ENCODE results near the gene POU6F2.
A peak's percentile ranks its signal among the peaks of the same experiment; 100 is the strongest.

The POU6F2 gene

GRCh38 chr7:39434012-39434411 lies 456.3 kb downstream of the POU6F2 start:
- CTCF ChIA-PET, result interaction anchor here (0.5 to 1.2 kb wide), 2 partner anchors 19 to 116 kb away, joined by 3 to 5 read pairs; no protein-coding TSS in a partner anchor
- no peak for TF ChIP-seq ZNF654 (tag by site-specific recombination; IDR thresholded peaks at IDR 0.05; ENCODE audit: low read depth)
- no peak for TF ChIP-seq GLIS2 (tag by site-specific recombination; IDR thresholded peaks at IDR 0.05)
- no peak for TF ChIP-seq EGR2 (tag by site-specific recombination; IDR thresholded peaks at IDR 0.05; ENCODE audit: low read depth)
- no peak for TF ChIP-seq GFI1B (tag by site-specific recombination; IDR thresholded peaks at IDR 0.05)
- no peak for TF ChIP-seq ZBTB11 (tag by site-specific recombination; conservative IDR thresholded peaks at IDR 0.05; ENCODE audit: low read depth)
- no peak for TF ChIP-seq KLF10 (tag by site-specific recombination; IDR thresholded peaks at IDR 0.05)
- no peak for TF ChIP-seq YY2 (tag by site-specific recombination; IDR thresholded peaks at IDR 0.05)
- no peak for TF ChIP-seq MZF1 (tag by site-specific recombination; IDR thresholded peaks at IDR 0.05; ENCODE audit: borderline replicate concordance)
- no peak for TF ChIP-seq ZNF416 (tag by site-specific recombination; IDR thresholded peaks at IDR 0.05)
- no peak for TF ChIP-seq ZNF341 (tag by site-specific recombination; IDR thresholded peaks at IDR 0.05; ENCODE audit: low read depth)
- no peak for TF ChIP-seq ZNF18 (tag by site-specific recombination; IDR thresholded peaks at IDR 0.05)
- no peak for TF ChIP-seq ZNF548 (tag by site-specific recombination; IDR thresholded peaks at IDR 0.05)
- Histone ChIP-seq H3K27ac (ENCODE audit: extremely low read depth, low read depth, low read length) (no peak overlapping the region), H3K9me3 (ENCODE audit: control insufficient read depth, insufficient read depth, low read depth, low read length) (no peaks in the 10 kb centered on the region), H3K4me3 (ENCODE audit: low read depth, low read length) (no peak overlapping the region), H3K36me3 (ENCODE audit: control insufficient read depth in 2 of 2, insufficient read depth in 1 of 2, low read length in 2 of 2) (no peaks in the 10 kb centered on the region), H3K4me1 (ENCODE audit: control insufficient read depth, insufficient read depth, low read length) (no peaks in the 10 kb centered on the region)
- POLR2A ChIA-PET, result no interaction called here

GRCh38 chr7:39446546-39446945 lies 468.8 kb downstream of the POU6F2 start:
- H3K4me3 ChIP-seq (ENCODE audit: low read depth, low read length), result no peak overlapping the region
- H3K36me3 ChIP-seq (ENCODE audit: control insufficient read depth in 2 of 2, insufficient read depth in 1 of 2, low read length in 2 of 2), result no peaks in the 10 kb centered on the region
- TF ChIP-seq ZNF362 (tag by site-specific recombination; IDR thresholded peaks at IDR 0.05), result no peak
- H3K4me1 ChIP-seq (ENCODE audit: control insufficient read depth, insufficient read depth, low read length), result no peaks in the 10 kb centered on the region
- POLR2A ChIA-PET, result no interaction called here
- no peak overlapping the region for H3K27ac ChIP-seq (ENCODE audit: extremely low read depth, low read depth, low read length)
- no peaks in the 10 kb centered on the region for H3K9me3 ChIP-seq (ENCODE audit: control insufficient read depth, insufficient read depth, low read depth, low read length)
- CTCF ChIA-PET, result interaction anchor here (2.5 kb wide), 1 partner anchor 8 kb away, joined by 16 read pairs; no protein-coding TSS in a partner anchor

GRCh38 chr7:39451901-39452300 lies 474.2 kb downstream of the POU6F2 start:
- H3K36me3 ChIP-seq (ENCODE audit: control insufficient read depth in 2 of 2, insufficient read depth in 1 of 2, low read length in 2 of 2), result no peaks in the 10 kb centered on the region
- H3K4me3 ChIP-seq (ENCODE audit: low read depth, low read length), result no peak overlapping the region
- CTCF ChIA-PET, result interaction anchor here (0.6 to 3.9 kb wide), 3 partner anchors 11 to 94 kb away, joined by 3 to 47 read pairs (median 4); no protein-coding TSS in a partner anchor
- H3K9me3 ChIP-seq (ENCODE audit: control insufficient read depth, insufficient read depth, low read depth, low read length), result no peaks in the 10 kb centered on the region
- no peaks in the 10 kb centered on the region for H3K4me1 ChIP-seq (ENCODE audit: control insufficient read depth, insufficient read depth, low read length)
- POLR2A ChIA-PET, result no interaction called here
- TF ChIP-seq ZFHX2 (tag by site-specific recombination; conservative IDR thresholded peaks at IDR 0.05), result peak; percentile 82
- no peak for TF ChIP-seq ZSCAN4 (tag by site-specific recombination; IDR thresholded peaks at IDR 0.05)
- peak; percentile 89 for TF ChIP-seq EGR2 (tag by site-specific recombination; IDR thresholded peaks at IDR 0.05; ENCODE audit: low read depth)
- H3K27ac ChIP-seq (ENCODE audit: extremely low read depth, low read depth, low read length), result no peak overlapping the region

Measured in HEK293 (cell line).